GM12865 (cell line): ENCODE results near the gene LRRN4CL.

ENCODE experiments used
- DNase-seq: peaks from one replicate; pipeline ENCODE4 v3.0.0; 2010; ENCODE audit warnings: low read depth
- H3K4me3 ChIP-seq: 2 replicates; pipeline ENCODE4 v1.5.1; 2011; ENCODE audit warnings: mild to moderate bottlenecking, low read depth, low read length, control low read depth
- TF ChIP-seq, protein P1 (sequence below): IDR thresholded peaks from 2 replicates; pipeline ENCODE4 v1.5.1; 2011; ENCODE audit warnings: low read length, control low read depth, low read depth, inconsistent platforms; ENCODE audit not compliant: insufficient read depth; ENCODE audit errors: missing control alignments

Gene LRRN4CL

DNA sequence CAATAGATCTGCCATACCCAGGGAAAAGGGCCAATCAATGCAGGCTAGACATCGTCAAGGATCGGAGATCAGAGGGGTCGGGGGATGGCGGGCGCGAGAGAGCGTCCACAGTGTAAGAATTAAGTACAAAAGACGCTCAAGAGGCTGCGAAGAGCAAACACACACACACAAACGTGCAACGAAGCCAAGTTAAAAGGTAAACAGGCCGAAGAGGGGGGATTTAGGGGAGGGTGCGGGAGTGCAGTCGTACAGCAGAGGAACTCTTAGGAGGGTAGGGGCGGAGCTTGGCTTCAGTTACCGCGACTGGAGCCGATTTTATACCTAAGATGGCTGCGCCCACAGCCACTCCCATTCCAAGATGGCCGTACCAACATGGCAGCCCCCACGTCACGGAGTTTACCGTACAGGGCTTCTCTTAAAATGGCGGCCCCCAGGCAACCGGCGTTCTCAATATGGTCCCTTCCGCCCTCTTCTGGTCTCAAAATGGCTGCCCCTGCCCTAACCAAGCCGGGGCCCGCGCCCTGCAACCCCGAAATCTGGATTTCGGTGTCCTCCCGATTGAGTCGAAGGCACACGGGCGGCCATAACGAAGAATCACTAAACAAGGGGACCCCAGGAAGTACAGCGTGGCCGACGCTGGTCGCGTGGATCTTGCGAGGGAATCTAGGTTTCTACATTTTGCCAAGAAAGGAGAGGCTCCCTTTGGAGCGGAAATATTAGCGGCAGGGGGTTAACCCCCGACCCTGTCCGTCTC is 20.1 kb upstream of the LRRN4CL start:
- peak overlapping the region; percentile 71 for H3K4me3 ChIP-seq
- TF ChIP-seq, protein P1, sequence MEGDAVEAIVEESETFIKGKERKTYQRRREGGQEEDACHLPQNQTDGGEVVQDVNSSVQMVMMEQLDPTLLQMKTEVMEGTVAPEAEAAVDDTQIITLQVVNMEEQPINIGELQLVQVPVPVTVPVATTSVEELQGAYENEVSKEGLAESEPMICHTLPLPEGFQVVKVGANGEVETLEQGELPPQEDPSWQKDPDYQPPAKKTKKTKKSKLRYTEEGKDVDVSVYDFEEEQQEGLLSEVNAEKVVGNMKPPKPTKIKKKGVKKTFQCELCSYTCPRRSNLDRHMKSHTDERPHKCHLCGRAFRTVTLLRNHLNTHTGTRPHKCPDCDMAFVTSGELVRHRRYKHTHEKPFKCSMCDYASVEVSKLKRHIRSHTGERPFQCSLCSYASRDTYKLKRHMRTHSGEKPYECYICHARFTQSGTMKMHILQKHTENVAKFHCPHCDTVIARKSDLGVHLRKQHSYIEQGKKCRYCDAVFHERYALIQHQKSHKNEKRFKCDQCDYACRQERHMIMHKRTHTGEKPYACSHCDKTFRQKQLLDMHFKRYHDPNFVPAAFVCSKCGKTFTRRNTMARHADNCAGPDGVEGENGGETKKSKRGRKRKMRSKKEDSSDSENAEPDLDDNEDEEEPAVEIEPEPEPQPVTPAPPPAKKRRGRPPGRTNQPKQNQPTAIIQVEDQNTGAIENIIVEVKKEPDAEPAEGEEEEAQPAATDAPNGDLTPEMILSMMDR, result no peak
- peak; percentile 99 for DNase-seq

DNA sequence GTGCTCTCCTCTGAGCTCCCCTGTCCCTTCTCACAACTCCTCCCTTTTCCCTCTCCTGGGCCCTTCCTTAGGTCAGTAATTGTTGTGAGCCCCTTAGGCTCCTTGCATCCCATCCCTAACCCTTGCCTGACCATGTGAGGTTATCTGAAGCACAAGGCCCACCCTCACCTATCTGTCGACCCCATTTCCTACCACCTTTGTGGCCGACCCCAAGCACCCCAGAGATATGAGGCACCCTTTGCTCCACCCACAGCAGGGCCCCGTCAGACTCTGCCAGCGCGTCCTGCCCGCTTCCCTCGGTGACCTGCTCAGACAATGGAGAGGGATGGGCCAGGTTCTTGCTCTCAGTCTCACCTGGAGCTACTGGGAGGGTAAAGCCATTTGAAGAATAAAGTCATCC is 19.5 kb upstream of the LRRN4CL start:
- DNase-seq, result no peak
- H3K4me3 ChIP-seq, result peak overlapping the region; percentile 69
- TF ChIP-seq, protein P1, result no peak

DNA sequence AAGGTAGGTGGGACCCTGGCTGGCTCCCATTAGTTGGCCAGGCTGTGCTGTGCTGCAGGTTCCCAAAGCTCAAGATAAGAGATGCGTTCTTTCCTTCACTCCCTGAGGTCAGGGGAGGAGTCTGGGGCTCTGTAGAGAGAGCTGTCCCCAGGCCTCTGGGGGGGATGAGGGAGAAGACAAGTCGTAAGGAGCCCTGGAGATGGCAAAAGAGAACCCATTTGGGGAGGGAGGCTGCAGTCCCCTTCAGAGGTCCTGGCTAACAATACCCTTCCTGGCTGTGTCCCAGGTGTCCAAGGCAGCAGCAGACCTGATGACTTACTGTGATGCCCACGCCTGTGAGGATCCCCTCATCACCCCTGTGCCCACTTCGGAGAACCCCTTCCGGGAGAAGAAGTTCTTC is 19.1 kb upstream of the LRRN4CL start:
- H3K4me3 ChIP-seq, result peak overlapping the region; percentile 69
- TF ChIP-seq, protein P1, result no peak
- no peak for DNase-seq

DNA sequence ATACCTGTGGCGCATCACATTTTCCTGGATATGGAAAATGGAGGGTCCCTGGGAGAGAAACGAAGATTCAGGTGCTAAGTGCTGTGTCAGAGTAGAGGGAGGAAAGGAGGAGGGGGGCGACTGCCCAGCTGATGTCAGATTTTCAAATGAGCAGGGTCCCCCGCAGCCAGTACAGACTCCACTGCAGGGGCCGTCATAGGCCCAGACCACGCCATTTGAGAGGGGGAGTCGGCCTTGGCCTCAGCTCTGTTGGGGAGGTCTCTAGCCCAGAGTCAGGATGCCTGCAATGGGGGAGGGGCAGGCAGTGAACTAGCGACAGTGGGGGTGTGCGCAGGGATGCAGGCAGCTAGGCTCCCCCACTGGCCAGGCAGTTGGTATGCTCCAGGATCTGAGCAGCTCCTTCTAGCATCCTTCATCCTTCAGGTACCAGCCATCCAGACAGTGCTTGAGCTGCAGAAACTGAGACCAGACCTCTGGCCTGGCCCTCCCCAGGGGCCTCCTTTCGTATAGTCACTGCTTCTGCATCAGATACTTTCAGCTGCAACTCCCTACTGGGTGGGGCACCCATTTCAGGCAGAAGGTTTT is 18.0 kb upstream of the LRRN4CL start, which contains the start of the genes BSCL2 and GNG3:
BSCL2 (minus strand) TSS at position 148 of the 585 bp plus-strand sequence. CDS start 229 bp downstream, outside the sequence.
GNG3 (plus strand) TSS at position 400 of the 585 bp plus-strand sequence. CDS start 620 bp downstream, outside the sequence.
- H3K4me3 ChIP-seq, result peak within 1 kb of the TSS; percentile 69
- TF ChIP-seq, protein P1, result no peak
- DNase-seq, result no peak

DNA sequence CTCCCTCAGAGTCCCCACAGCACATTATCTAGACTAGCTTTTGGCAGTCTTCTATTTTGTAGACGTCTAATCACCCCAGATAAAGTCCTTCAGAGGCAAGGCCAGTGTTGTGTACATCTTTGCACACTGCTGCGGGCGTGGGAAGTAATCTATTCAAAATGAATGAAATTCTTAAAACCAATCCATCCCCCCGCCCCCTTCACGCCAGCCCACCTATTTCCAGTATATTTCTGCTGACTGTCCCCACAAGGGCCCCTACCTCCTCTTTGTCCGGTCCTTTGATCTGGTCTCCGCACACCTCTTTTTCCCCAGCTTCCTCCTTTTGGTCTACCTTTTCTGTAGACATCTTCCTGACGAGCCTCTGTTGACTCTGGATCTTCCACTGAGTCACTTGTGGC is 17.5 kb upstream of the LRRN4CL start:
- H3K4me3 ChIP-seq, result no peak overlapping the region
- DNase-seq, result no peak
- TF ChIP-seq, protein P1, result no peak

DNA sequence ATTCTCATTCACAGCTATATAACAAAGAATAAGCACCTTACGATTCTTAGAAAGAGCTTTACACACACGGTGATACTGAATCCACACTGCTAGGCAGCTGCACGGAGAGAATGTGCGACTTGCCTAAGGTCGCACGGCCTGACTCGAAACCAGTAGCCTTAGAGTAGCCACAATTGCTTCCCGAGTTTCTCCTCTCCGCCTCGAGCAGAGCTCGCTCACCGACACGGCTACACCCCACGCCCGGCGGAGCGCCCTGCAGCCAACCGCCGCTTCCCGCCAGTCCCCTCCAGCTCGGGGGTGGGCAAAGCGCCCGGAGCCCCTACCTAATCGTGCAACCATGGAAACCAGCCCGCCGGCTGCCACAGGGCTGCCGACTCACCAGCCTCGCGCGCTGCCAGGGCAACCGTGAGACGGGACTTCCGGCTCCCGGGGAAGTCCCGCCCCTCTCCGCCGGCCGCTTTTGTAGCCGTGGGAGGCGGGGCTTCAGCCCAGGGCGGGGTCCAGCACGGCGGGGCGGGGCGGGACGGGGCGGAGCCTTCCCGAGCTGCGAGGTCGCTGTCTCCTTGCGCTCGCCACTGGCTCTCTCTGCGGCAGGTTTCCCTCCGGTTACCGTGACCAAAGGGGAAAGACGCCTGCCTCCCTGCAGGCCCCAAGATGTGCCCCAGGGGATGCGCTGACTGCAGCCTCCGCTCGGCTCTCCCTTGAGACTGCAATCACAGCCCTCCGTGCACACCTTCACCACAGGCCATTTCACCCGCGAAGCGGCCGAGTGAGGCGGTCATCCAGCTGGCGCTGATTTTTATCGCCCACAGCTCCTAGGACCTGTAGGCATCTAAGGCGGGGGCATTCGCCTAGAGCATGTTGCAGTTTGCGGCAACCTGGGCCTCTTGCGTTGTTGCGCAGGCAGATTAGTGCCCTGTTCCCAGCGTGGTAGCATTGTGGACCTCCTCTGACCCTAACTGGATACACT is 16.8 kb upstream of the LRRN4CL start:
- H3K4me3 ChIP-seq, result peak overlapping the region; percentile 81
- DNase-seq, result peak; percentile 96
- TF ChIP-seq, protein P1, result no peak
